ENCODE data around the gene TANC1.

Gene TANC1

GRCh38 chr2:158968396-158969161, at the start of gene TANC1:
Gene TANC1, plus strand, starts transcription at chr2:158968640. Its CDS starts 97,271 bp downstream, at chr2:159065911.
- DNase-seq = peak; percentile 51

- DNase-seq = no peak
Observed at GRCh38 chr2:158921599-158922408, 46.6 kb upstream of the TANC1 start.

GRCh38 chr2:158922601-158923000, 45.8 kb upstream of the TANC1 start:
- no peak for DNase-seq

- DNase-seq = no peak
Observed at GRCh38 chr2:158923180-158923594, 45.3 kb upstream of the TANC1 start.

- no peak for DNase-seq
Observed at GRCh38 chr2:158923641-158924040, 44.8 kb upstream of the TANC1 start.

GRCh38 chr2:158926478-158926948, 41.9 kb upstream of the TANC1 start:
- no peak for DNase-seq

- DNase-seq = no peak
Observed at GRCh38 chr2:158928515-158928914, 39.9 kb upstream of the TANC1 start.

- no peak for DNase-seq
Observed at GRCh38 chr2:158928965-158929364, 39.5 kb upstream of the TANC1 start.

- no peak for DNase-seq
Observed at GRCh38 chr2:158931572-158931971, 36.9 kb upstream of the TANC1 start.

- no peak for DNase-seq
Observed at GRCh38 chr2:158932131-158932645, 36.3 kb upstream of the TANC1 start.

- DNase-seq = no peak
Observed at GRCh38 chr2:158934170-158934569, 34.3 kb upstream of the TANC1 start.

GRCh38 chr2:158935617-158936016, 32.8 kb upstream of the TANC1 start:
- DNase-seq = no peak

GRCh38 chr2:158936978-158937377, 31.5 kb upstream of the TANC1 start:
- DNase-seq = no peak

GRCh38 chr2:158940356-158940755, 28.1 kb upstream of the TANC1 start:
- DNase-seq = no peak

GRCh38 chr2:158943973-158944372, 24.5 kb upstream of the TANC1 start:
- no peak for DNase-seq

- no peak for DNase-seq
Observed at GRCh38 chr2:158948964-158949699, 19.3 kb upstream of the TANC1 start.

- no peak for DNase-seq
Observed at GRCh38 chr2:158953454-158953853, 15.0 kb upstream of the TANC1 start.

- no peak for DNase-seq
Observed at GRCh38 chr2:158953926-158954763, 14.3 kb upstream of the TANC1 start.

- DNase-seq = no peak
Observed at GRCh38 chr2:158955842-158956365, 12.5 kb upstream of the TANC1 start.

- DNase-seq = no peak
Observed at GRCh38 chr2:158958365-158958764, 10.1 kb upstream of the TANC1 start.

GRCh38 chr2:158960193-158960592, 8.2 kb upstream of the TANC1 start:
- DNase-seq = no peak

- no peak for DNase-seq
Observed at GRCh38 chr2:158962074-158962473, 6.4 kb upstream of the TANC1 start.
